ENCODE measurements around the gene RCN1. TPM values are rescaled to one million over a fixed set of nuclear protein-coding genes. Genes with fewer than 3 reads are reported as not detected.

Gene RCN1
- total and polyA plus RNA-seq, 8 donors: 99.7 to 229 (median 192) TPM

DNA sequence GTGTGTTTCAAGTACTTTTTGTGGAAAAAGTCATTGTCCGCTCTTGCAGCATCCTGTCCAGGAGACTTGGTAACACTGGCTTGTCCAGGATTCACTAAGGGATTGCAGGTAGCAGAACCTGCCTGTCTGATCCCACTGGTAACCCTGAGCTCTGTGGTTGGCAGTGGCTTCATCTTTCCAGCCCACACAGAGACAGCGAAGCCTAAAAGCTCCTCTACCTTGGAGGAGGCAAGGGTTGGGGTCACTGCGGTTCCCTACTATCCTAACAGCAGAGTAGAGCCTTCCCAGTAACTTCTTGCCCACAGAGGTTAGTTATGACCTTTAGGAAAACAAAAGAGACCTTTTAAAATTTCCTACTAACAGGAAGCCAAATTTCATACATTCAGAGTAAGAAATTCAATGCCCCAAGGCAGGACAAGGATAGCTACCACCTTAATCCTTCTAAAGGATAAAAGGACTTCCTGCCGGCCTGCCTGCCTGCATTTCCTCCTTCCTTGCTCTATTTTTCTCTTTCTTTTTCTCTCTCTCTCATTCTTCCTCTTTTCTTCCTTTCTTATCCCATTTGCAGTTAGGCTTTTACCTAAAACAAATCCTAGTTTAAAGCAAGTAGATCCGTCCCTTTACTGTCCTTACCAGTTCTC, 8.4 kb upstream of the RCN1 start:
- TF ChIP-seq CTCF (IDR thresholded peaks at IDR 0.05): no peak
- peaks cover 0 to 3% of the 10 kb centered on the region in 2 donors for H3K4me1 ChIP-seq
- H3K36me3 ChIP-seq: no peaks in the 10 kb centered on the region
- H3K9me3 ChIP-seq: no peaks in the 10 kb centered on the region
- no peak overlapping the region for H3K27ac ChIP-seq
- ATAC-seq: no peak
- DNase-seq: no peak
- intact Hi-C loops (cut with DNase I): no loop called here
- no peak overlapping the region for H3K4me3 ChIP-seq
- H3K27me3 ChIP-seq: no peaks in the 10 kb centered on the region

- peaks cover 0 to 8% of the 10 kb centered on the region in 2 donors for H3K27me3 ChIP-seq
- DNase-seq: no peak
- ATAC-seq: no peak
- no peaks in the 10 kb centered on the region for H3K36me3 ChIP-seq
- intact Hi-C loops (cut with DNase I): no loop called here
- H3K27ac ChIP-seq: peak overlapping the region in 1 of 2 donors; percentile 33
- peaks cover 2 to 33% of the 10 kb centered on the region in 2 donors for H3K4me1 ChIP-seq
- no peak overlapping the region for H3K4me3 ChIP-seq
- no peak for TF ChIP-seq CTCF (IDR thresholded peaks at IDR 0.05)
- no peaks in the 10 kb centered on the region for H3K9me3 ChIP-seq
Measured at GRCh38 chr11:32087597-32087996, 3.3 kb upstream of the RCN1 start.

DNA sequence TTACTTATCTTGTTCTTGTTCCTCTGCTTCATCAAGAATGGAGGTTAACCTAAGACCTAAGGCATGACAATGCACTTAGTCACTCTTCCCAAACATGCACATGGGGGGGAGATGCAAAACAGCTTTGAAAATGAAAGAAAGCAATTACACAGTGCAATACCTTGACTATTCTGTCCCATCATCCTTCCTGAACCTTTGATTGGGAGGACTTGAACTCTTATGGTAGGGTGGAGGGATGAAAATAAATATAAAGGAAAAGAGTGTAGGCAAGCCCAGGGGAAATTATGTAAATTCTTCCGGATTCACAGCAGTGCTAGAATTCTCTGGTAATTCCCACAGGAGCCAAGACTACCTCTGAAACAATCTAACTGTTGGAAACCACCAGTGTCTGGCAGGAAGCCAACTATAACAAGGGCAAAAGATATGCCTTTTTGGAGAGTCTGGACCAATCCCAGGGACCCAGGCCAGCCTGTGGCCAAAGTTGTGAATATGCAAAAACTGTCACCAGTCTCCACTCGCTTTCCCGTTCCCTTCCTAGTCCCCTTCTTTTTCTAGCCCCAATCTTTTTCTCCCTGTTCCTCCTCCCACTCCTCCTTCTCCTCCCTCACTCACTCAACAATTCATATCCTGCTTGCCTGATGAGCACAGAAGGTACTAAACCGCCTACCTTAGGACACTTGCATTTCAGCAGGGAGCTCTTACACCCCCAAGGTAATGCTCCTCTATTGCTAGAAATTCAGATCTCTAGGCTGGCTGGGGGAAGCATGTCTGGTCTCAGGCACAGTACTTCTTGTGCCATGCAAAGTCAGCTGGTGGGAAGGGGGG, 2.5 kb upstream of the RCN1 start:
- H3K4me3 ChIP-seq: no peak overlapping the region
- no peak for TF ChIP-seq CTCF (IDR thresholded peaks at IDR 0.05)
- ATAC-seq (no peak), DNase-seq (peak in 1 of 4 donors; percentile 38)
- H3K27ac ChIP-seq: peak overlapping the region in 1 of 2 donors; percentile 33
- no peaks in the 10 kb centered on the region for H3K9me3 ChIP-seq
- no peaks in the 10 kb centered on the region for H3K36me3 ChIP-seq
- intact Hi-C loops (cut with DNase I): no loop called here
- H3K27me3 ChIP-seq: peaks cover 0 to 8% of the 10 kb centered on the region in 2 donors
- peaks cover 5 to 40% of the 10 kb centered on the region in 2 donors for H3K4me1 ChIP-seq

DNA sequence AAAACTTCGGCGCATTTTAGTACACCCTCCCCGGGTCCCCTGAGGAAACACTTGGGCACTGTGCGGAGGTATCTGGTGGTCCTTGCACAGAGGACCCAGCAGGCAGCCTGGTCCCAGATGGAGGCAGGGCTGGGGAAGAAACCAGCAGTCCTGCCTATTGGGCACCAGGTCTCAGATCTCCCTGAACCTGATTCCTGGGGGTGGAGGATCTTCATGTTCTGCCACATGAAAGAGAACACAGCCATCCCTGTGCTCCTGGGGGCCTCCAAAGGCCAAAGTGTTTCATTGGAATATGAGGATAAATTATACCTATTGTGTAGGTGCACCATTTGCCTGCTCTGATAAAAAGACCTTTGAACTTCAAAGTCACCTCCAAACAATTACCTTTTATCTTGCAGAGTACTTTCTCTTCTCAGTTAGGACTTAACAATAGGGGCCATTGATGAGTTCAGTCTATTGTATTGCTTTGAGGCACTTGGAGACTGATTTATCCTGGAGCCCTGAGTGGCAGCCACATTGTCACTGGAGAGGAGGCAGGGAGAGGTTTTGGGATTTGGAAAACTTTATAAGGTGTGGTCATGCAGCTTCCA, 1.8 kb downstream of the RCN1 start:
- Histone ChIP-seq H3K4me1 (peaks cover 5 to 46% of the 10 kb centered on the region in 2 donors), H3K4me3 (peak overlapping the region in 1 of 2 donors; percentile 84), H3K9me3 (no peaks in the 10 kb centered on the region), H3K36me3 (peaks cover 0 to 10% of the 10 kb centered on the region in 2 donors), H3K27ac (peak overlapping the region in 1 of 2 donors; percentile 90), H3K27me3 (peaks cover 0 to 8% of the 10 kb centered on the region in 2 donors)
- DNase-seq (no peak), ATAC-seq (no peak)
- no peak for TF ChIP-seq CTCF (IDR thresholded peaks at IDR 0.05)
- intact Hi-C loops (cut with DNase I): no loop called here

DNA sequence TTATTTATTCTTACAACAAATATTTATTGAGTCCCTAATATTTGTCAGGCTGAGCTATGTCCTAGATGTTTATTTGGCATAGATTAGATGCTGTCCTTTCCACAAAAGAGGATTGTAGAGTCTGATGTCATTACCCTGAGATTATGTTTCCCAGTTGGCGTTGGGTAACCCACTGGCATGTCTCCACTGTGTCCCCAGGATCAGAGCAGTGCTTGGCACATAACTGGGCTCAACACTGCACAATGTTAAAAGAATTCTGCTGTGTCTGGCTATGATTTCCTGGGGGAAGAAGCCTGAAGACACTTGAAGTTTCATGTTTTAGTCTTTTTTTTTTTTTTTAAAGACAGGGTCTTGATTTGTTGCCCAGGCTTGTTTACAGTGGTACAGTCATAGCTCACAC, 4.0 kb downstream of the RCN1 start:
- Histone ChIP-seq H3K36me3 (peaks cover 0 to 33% of the 10 kb centered on the region in 2 donors), H3K27me3 (peaks cover 0 to 8% of the 10 kb centered on the region in 2 donors), H3K9me3 (no peaks in the 10 kb centered on the region), H3K4me1 (peaks cover 5 to 33% of the 10 kb centered on the region in 2 donors), H3K27ac (no peak overlapping the region), H3K4me3 (no peak overlapping the region)
- intact Hi-C loops (cut with DNase I): no loop called here
- DNase-seq (no peak), ATAC-seq (no peak)
- no peak for TF ChIP-seq CTCF (IDR thresholded peaks at IDR 0.05)

All from left lung (tissue), 10 donors.